GM12892 (cell line): Measurements from ENCODE around the gene SH3D21.

ENCODE experiments used
- DNase-seq: peaks from one replicate; pipeline ENCODE4 v3.0.0; 2011; ENCODE audit not compliant: insufficient read length
- FAIRE-seq: peaks from 2 replicates; lab custom pipeline; 2011; peaks lifted over from hg19 to GRCh38; lab: Jason Lieb, UNC
- POLR2A ChIP-seq: IDR thresholded peaks from 2 replicates; pipeline ENCODE4 v1.6.1; 2011; ENCODE audit warnings: low read depth, low read length, control low read depth
- POLR2AphosphoS5 ChIP-seq: IDR thresholded peaks from 2 replicates; pipeline ENCODE4 v1.6.1; 2011; ENCODE audit warnings: low read depth, low read length, control low read depth
- TAF1 ChIP-seq: IDR thresholded peaks from 2 replicates; pipeline ENCODE4 v1.6.1; 2011; ENCODE audit warnings: low read depth, mild to moderate bottlenecking, control low read depth, low read length, borderline replicate concordance

SH3D21 gene

DNA sequence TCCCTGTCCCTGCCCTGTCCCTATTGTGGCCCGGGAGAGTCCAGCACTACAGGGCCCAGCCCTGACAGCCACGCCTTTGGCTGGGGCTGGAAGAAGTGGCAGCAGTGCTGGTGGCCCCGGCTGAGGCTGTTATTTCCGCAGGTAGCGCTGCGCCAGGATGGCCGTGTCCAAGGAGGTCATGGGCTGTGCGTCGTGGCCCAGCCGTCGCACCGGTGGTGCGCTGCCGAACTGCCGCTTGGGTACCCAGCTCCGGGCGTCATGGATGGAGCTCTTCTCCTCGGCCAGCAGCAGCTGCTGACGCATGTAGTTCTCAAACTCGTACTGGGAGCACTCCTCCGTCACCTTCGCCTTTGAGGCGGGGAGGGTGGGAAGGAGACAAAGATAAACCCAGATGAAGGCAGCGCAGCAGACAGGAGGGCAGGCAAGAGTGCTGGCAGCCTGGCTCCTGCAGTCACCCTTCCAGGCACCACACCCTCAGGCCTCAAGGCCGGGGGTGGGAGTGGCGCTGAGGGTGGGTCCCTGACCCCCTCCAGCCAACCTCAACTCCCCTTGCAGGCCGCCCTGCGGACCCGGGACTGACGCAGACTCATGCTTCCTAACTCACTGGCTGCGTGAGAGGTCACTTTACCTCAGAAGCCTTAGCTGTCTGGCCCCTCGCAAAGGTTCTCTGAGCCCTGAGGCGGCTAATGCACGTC, 35.6 kb downstream of the SH3D21 start:
- FAIRE-seq (no peak), DNase-seq (no peak)
- TF ChIP-seq POLR2A (no peak), POLR2AphosphoS5 (no peak), TAF1 (no peak)

DNA sequence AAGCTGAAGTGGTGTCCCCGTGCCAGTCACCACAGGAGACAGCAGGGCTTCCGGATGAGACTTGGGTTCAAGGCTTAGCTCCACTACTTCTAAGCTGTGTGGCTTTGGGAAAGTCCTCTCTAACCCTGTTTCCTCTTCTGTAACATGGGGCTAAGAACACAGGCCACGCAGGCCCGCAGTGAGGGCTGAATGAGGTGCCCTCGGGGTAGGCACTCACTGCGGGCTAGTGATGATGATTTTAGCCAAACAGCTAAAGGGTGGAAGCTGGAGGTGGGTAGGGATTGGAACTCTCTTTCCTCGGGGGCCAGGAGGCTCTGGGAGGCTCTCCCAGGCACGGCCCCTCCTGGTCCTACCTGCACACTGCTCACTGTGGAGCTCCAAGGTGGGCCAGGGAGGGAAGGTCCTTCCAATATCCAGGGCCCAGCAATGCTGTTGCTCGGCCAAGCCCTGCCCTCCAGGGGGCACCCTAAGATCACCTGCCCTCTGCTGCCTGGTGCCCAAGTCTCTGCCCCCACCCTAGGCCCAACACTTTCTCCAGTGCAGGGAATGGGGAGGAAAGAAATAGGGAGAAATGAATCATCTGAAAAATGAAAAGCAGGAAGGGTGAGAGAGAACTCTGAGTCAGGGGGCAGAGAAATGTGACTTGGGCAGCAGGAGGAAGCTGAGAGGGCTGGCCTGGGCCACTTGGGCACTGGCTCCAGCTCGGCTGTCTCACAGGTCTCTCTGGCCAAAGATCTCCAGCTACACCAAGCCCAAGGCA, 36.4 kb downstream of the SH3D21 start:
- FAIRE-seq (no peak), DNase-seq (no peak)
- no peak for TF ChIP-seq POLR2A
- no peak for TF ChIP-seq TAF1
- TF ChIP-seq POLR2AphosphoS5, result no peak

DNA sequence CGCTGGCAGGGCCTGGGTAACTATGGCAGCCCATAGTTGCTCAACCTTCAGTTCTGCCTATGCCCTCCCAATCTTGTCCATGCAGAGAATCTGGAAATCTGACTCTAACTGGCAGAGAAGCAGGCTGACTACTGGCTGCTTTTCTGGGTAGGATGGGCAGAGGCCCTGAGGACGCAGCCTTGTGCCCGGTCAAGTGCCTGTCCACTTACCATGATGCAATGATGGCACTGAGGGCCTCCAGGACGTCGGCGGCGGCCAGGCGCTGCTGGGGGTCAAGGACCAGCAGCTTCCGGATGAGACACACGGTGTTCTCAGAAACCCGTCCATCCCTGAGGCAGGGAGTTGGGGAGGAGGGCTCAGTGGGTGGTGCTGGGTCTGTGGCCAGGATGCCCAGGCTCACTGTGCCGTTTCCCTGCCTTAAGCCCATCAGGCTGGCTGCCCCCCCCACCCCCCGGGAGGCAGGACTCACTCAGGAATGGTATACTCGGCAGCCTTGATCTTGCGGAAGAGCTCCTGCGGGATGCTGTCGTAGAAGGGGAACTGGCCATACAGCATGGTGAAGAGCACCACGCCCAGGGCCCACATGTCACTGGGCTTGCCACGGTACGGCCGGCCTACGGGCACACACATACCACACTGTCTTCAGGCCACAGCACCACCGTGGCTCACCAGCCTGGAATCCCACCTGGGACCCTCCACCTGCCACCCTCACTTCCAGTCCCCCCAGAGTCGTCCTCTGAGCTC, 37.7 kb downstream of the SH3D21 start:
- no peak for FAIRE-seq

DNA sequence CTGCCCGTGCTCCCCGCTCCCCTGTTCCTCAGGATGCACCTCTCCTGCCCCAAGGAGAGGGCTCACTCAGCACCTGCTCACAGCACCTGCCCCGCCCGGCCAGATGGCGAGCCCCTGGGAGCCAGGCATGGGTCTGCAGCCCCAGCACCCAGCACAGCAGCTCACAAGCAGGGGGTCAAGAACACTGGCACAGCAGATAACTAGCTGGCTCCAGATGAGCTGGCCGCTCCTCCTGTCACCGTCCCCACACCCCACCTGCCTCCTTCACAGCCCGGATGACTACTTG, 38.2 kb downstream of the SH3D21 start:
- DNase-seq (no peak), FAIRE-seq (no peak)
- no peak for TF ChIP-seq POLR2A
- no peak for TF ChIP-seq POLR2AphosphoS5
- TF ChIP-seq TAF1, result no peak

More for the DNA sequence above, 37.7 kb downstream of the SH3D21 start:
- no peak for DNase-seq
- TF ChIP-seq POLR2AphosphoS5, result no peak
- no peak for TF ChIP-seq POLR2A
- no peak for TF ChIP-seq TAF1

DNA sequence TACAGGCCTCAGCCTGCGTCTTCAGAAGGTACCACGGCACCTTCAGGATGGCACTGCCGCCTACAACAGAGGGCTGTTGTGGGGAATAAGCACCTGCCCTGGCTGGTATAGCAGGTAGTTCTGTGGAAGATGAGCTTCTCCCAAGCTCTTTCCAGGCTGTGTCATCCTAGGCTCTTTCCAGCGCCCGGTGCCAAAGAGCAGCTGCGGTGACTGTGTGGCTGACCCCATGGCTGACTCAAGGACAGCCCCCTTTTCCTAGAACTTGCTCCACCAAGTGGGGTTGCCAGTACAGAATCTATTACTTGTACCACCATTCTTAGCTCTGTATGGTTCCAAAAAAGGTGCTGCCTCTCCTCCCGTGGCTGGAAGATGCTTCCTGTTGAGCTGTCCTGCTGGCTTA, 39.2 kb downstream of the SH3D21 start:
- TF ChIP-seq POLR2A, result no peak
- TF ChIP-seq TAF1, result no peak
- TF ChIP-seq POLR2AphosphoS5, result no peak
- no peak for DNase-seq
- no peak for FAIRE-seq

DNA sequence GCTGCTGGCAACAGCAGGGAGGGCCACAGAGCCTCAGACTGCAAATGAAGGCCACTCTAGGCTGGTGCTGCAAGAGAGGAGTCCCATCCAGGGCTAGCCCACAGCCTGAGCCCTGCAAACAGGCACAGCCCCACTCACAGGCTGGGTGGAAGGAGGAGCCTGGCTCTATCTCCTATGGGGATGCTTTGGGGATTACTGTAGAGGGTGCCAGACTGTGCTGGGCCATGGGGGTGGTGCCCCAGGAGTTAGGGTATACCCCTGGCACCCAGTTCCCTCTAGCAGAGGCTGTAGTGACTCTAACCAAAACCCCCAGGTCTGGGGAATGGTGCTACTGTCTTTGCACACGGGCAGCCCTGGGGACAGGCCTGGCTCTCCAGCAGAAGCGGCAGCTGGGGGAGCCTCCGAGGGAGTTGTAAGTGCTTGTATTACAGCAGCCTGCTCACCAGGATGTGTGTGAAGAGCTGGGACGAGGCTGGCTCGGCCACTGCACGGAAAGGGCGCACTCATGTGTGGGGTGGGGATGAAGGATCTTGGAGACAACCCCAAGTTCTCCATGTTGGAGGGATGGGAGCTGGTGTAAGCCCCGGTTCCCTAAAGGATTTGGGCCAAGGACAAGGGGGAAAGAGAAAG, 40.7 kb downstream of the SH3D21 start:
- no peak for FAIRE-seq
- no peak for DNase-seq
- TF ChIP-seq TAF1 (no peak), POLR2AphosphoS5 (no peak), POLR2A (no peak)

DNA sequence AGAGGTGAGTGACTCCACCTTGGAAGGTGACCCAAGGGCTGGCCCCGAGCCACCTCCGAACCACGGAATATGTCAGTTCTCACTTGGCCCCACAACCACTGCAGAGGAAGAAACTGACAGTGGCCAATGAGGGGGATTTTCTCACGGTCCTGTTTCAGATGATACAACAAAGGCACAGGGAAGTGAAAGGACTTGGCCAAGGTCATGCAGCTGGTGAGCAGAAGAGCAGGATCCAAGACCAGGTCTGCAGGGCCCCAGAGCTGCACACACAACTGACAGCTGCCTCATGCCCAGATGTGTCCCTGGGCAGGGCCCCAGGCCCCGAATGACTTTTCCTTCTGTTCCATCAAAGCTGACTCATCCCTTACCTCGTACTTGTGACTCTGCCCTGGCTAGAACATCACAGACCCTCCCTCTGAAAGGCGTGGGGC, 43.1 kb downstream of the SH3D21 start:
- peak; percentile 69 for DNase-seq
- no peak for TF ChIP-seq POLR2A
- TF ChIP-seq TAF1, result no peak
- TF ChIP-seq POLR2AphosphoS5, result peak; percentile 28; the same call in 1 of the 2 replicates
- peak; percentile 95 for FAIRE-seq

DNA sequence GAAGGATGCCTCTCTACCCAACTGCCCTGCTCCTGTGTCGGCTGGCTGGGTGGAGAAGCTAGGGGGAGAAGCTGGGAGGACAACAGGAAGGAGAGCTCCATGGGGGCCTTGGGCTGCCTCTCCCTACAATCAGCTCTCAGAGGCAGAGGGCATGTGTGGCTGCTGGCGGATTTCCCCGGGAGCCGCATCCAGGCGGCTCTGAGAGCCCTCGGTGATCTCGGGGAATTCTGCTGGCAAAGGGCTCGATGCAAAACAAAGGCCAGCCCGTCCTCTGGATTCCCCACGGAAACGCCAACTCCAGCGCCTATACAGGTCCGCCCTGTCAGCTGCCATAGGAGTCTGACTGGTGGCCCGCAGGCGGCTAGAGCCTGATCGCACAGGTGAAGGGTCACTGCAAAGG, 43.7 kb downstream of the SH3D21 start:
- DNase-seq (no peak), FAIRE-seq (no peak)

DNA sequence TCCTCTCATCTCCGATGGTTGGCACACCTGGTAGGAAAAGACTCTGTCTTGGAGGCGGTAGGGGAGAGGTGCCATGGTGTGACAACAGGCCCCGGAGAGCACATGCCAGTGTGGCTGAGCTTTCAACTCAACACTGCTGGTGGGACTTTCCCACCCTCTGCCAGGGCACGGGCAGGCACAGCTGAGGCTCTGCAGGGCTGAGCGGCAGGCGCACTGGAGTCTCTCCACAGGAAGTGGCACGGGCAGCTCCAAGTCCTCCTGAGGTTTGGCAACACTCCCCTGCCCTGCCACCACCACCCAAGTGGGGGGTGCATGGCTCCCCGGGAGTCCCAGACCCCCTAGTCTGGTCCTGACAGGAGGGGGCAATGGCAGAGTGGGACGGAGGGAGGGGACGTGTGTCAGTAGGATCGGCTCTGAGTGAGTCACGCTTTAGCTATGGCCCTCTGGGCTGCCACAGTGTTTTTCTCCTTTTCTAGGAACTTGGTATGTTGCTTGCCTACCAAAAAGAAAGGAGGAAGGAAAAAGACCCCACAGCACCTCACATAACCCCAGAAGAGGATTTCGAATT, 44.6 kb downstream of the SH3D21 start:
- FAIRE-seq (no peak), DNase-seq (no peak)
- TF ChIP-seq POLR2AphosphoS5 (no peak), POLR2A (no peak), TAF1 (no peak)

More for the DNA sequence above, 43.7 kb downstream of the SH3D21 start:
- TF ChIP-seq POLR2A (no peak), POLR2AphosphoS5 (no peak), TAF1 (no peak)

DNA sequence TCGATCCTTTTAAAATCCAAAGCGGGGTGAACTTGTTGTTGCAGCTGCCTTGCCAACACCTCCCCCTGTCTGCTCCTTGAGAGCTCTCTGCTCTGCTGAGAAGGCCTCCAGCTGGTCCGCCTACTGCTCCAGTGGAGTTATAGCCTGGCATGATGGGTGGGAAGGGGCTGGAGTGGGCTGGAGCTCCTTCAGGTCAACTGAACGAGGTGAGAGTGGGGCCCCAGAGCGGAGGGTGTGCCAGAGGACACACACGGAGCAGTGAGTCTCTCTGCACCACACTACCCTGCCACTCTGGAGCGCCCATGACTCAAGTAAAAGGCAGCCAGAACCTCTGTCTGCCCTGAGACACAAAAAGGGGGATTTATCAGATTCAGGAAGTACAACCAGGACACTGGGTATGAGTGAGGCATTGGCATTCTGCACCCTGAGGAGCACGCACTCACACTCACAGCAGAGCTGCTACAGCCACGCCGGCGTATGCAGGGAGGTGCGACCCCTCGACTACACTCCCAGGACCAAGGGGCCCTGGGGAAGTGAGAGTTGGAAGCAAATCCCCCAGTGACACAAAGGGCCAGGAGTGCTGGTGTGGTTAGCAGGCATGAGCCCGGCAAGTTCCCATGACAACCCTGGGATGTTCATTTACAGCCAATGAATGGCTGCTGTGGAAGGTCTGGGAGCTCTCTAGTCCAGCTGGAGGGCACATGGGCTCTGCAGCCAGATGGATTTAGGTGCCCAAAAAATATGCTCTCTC, 45.2 kb downstream of the SH3D21 start:
- TF ChIP-seq TAF1 (no peak), POLR2A (no peak), POLR2AphosphoS5 (no peak)
- DNase-seq (no peak), FAIRE-seq (no peak)
